ENCODE data around the gene MMEL1.

GRCh38 chr1:2638466-2639115, 5.8 kb upstream of the MMEL1 start:
- TF ChIP-seq EZH2 (IDR thresholded peaks at IDR 0.05; ENCODE audit: low read depth, unreplicated experiment) (no peak), CTCF (conservative IDR thresholded peaks at IDR 0.05; ENCODE audit: low read depth in 2 of 2) (no peak), EZH2phosphoT487 (IDR thresholded peaks at IDR 0.05; ENCODE audit: unreplicated experiment) (no peak)

Data from GM23338 (cell line).